HEK293 (cell line): ENCODE results near the gene MYH14.

Experiments
- BCL11B ChIP-seq: fragments of 450-650 bp; formaldehyde crosslinking; IDR thresholded peaks from 2 replicates; pipeline ENCODE4 v1.5.1; 2016; ENCODE audit warnings: low read depth, missing biosample characterization, missing genetic modification characterization
- BCL6B ChIP-seq: fragments of 450-650 bp; formaldehyde crosslinking; IDR thresholded peaks from 2 replicates; pipeline ENCODE4 v1.5.1; 2017; ENCODE audit warnings: missing biosample characterization, missing genetic modification characterization
- ELK4 ChIP-seq: IDR thresholded peaks from 2 replicates; pipeline ENCODE4 v1.6.1; 2011; ENCODE audit warnings: mild to moderate bottlenecking, low read depth, low read length, borderline replicate concordance
- KLF17 ChIP-seq: fragments of 450-650 bp; formaldehyde crosslinking; IDR thresholded peaks from 2 replicates; pipeline ENCODE4 v1.5.1; 2016; ENCODE audit warnings: missing biosample characterization, missing genetic modification characterization
- MZF1 ChIP-seq: fragments of 450-650 bp; formaldehyde crosslinking; IDR thresholded peaks from 2 replicates; pipeline ENCODE4 v1.5.1; 2017; ENCODE audit warnings: missing biosample characterization, missing genetic modification characterization, borderline replicate concordance
- TCF7L2 ChIP-seq: IDR thresholded peaks from 2 replicates; pipeline ENCODE4 v1.6.1; 2011; ENCODE audit warnings: low read depth, mild to moderate bottlenecking, inconsistent platforms, low read length, moderate library complexity, borderline replicate concordance
- ZBTB49 ChIP-seq: fragments of 450-650 bp; formaldehyde crosslinking; IDR thresholded peaks from 2 replicates; pipeline ENCODE4 v1.5.1; 2016; ENCODE audit warnings: missing biosample characterization, missing genetic modification characterization, low read depth
- ZBTB7A ChIP-seq: fragments of 450-650 bp; formaldehyde crosslinking; IDR thresholded peaks from 2 replicates; pipeline ENCODE4 v1.5.1; 2016; ENCODE audit warnings: low read depth, missing biosample characterization, missing genetic modification characterization
- ZFHX2 ChIP-seq: fragments of 450-650 bp; formaldehyde crosslinking; conservative IDR thresholded peaks from 2 replicates; pipeline ENCODE4 v1.5.1; 2016; ENCODE audit warnings: missing biosample characterization, missing genetic modification characterization
- ZNF2 ChIP-seq: fragments of 450-650 bp; formaldehyde crosslinking; IDR thresholded peaks from 2 replicates; pipeline ENCODE4 v1.5.1; 2016; ENCODE audit warnings: missing biosample characterization, missing genetic modification characterization
- ZNF214 ChIP-seq: fragments of 450-650 bp; formaldehyde crosslinking; IDR thresholded peaks from 2 replicates; pipeline ENCODE4 v1.5.1; 2017; ENCODE audit warnings: missing biosample characterization, mild to moderate bottlenecking, missing genetic modification characterization, borderline replicate concordance
- ZNF23 ChIP-seq: fragments of 450-650 bp; formaldehyde crosslinking; IDR thresholded peaks from 2 replicates; pipeline ENCODE4 v1.5.1; 2016; ENCODE audit warnings: missing biosample characterization, missing genetic modification characterization, borderline replicate concordance
- ZNF248 ChIP-seq: fragments of 450-650 bp; formaldehyde crosslinking; IDR thresholded peaks from 2 replicates; pipeline ENCODE4 v1.5.1; 2017; ENCODE audit warnings: missing biosample characterization, missing genetic modification characterization
- ZNF292 ChIP-seq: fragments of 450-650 bp; formaldehyde crosslinking; IDR thresholded peaks from 2 replicates; pipeline ENCODE4 v1.5.1; 2016; ENCODE audit warnings: low read depth, missing biosample characterization, missing genetic modification characterization, borderline replicate concordance
- ZNF37A ChIP-seq: fragments of 450-650 bp; IDR thresholded peaks from 2 replicates; pipeline ENCODE4 v1.5.1; 2018; ENCODE audit warnings: missing biosample characterization, missing genetic modification characterization
- ZNF48 ChIP-seq: fragments of 450-650 bp; formaldehyde crosslinking; IDR thresholded peaks from 2 replicates; pipeline ENCODE4 v1.5.1; 2016; ENCODE audit warnings: missing biosample characterization, missing genetic modification characterization
- ZNF510 ChIP-seq: fragments of 450-650 bp; formaldehyde crosslinking; IDR thresholded peaks from 2 replicates; pipeline ENCODE4 v1.5.1; 2018; ENCODE audit warnings: mild to moderate bottlenecking, missing genetic modification characterization, missing biosample characterization; ENCODE audit not compliant: insufficient replicate concordance
- ZNF513 ChIP-seq: fragments of 450-650 bp; IDR thresholded peaks from 2 replicates; pipeline ENCODE4 v1.5.1; 2018; ENCODE audit warnings: missing biosample characterization, missing genetic modification characterization
- ZNF514 ChIP-seq: fragments of 450-650 bp; formaldehyde crosslinking; IDR thresholded peaks from 2 replicates; pipeline ENCODE4 v1.5.1; 2016; ENCODE audit warnings: missing biosample characterization, missing genetic modification characterization
- ZNF521 ChIP-seq: fragments of 450-650 bp; formaldehyde crosslinking; IDR thresholded peaks from 2 replicates; pipeline ENCODE4 v1.5.1; 2017; ENCODE audit warnings: missing biosample characterization, mild to moderate bottlenecking, missing genetic modification characterization
- ZNF529 ChIP-seq: fragments of 450-650 bp; formaldehyde crosslinking; IDR thresholded peaks from 2 replicates; pipeline ENCODE4 v1.5.1; 2017; ENCODE audit warnings: missing genetic modification characterization, missing biosample characterization; ENCODE audit not compliant: insufficient replicate concordance
- ZNF548 ChIP-seq: fragments of 450-650 bp; formaldehyde crosslinking; IDR thresholded peaks from 2 replicates; pipeline ENCODE4 v1.5.1; 2016; ENCODE audit warnings: missing biosample characterization, missing genetic modification characterization
- ZNF660 ChIP-seq: fragments of 450-650 bp; IDR thresholded peaks from 2 replicates; pipeline ENCODE4 v1.5.1; 2018; ENCODE audit warnings: missing biosample characterization, mild to moderate bottlenecking, missing genetic modification characterization
- ZNF677 ChIP-seq: fragments of 450-650 bp; IDR thresholded peaks from 2 replicates; pipeline ENCODE4 v1.5.0; 2018; ENCODE audit warnings: missing biosample characterization, mild to moderate bottlenecking, missing genetic modification characterization, moderate library complexity
- ZNF792 ChIP-seq: fragments of 450-650 bp; formaldehyde crosslinking; IDR thresholded peaks from 2 replicates; pipeline ENCODE4 v1.5.1; 2016; ENCODE audit warnings: missing biosample characterization, missing genetic modification characterization
- ZNF837 ChIP-seq: fragments of 450-650 bp; formaldehyde crosslinking; IDR thresholded peaks from 2 replicates; pipeline ENCODE4 v1.5.1; 2016; ENCODE audit warnings: missing biosample characterization, missing genetic modification characterization
- ZNF843 ChIP-seq: fragments of 450-650 bp; formaldehyde crosslinking; IDR thresholded peaks from 2 replicates; pipeline ENCODE4 v1.5.1; 2016; ENCODE audit warnings: missing biosample characterization, missing genetic modification characterization
- TF ChIP-seq, protein P1 (sequence below): fragments of 450-650 bp; formaldehyde crosslinking; IDR thresholded peaks from 2 replicates; pipeline ENCODE4 v1.5.1; 2016; ENCODE audit warnings: missing biosample characterization, missing genetic modification characterization
- TF ChIP-seq, protein P2 (sequence below): fragments of 450-650 bp; formaldehyde crosslinking; IDR thresholded peaks from 2 replicates; pipeline ENCODE4 v1.5.1; 2017; ENCODE audit warnings: missing biosample characterization, missing genetic modification characterization

MYH14 gene

GRCh38 chr19:50333737-50334617, 130.6 kb downstream of the MYH14 start (continued):
- no peak for TF ChIP-seq ELK4
- TF ChIP-seq ZNF521, result no peak
- TF ChIP-seq ZNF837 (tag by site-specific recombination), result no peak
- TF ChIP-seq ZNF548 (tag by site-specific recombination), result peak; percentile 26; the same call in 1 of the 2 replicates
- no peak for TF ChIP-seq ZNF514 (tag by site-specific recombination)
- TF ChIP-seq ZNF292, result no peak
- TF ChIP-seq BCL6B (tag by site-specific recombination), result no peak
- TF ChIP-seq ZNF529, result no peak
- no peak for TF ChIP-seq ZNF510 (tag by site-specific recombination)
- no peak for TF ChIP-seq ZNF37A
- no peak; the same call in 1 of the 2 replicates for TF ChIP-seq ZNF660
- no peak; the same call in none of the 2 replicates for TF ChIP-seq ZNF843 (tag by site-specific recombination)
- no peak for TF ChIP-seq MZF1 (tag by site-specific recombination)
- TF ChIP-seq KLF17 (tag by site-specific recombination), result 0 out of 2 replicates have a peak, but pooled peaks have one; percentile 61
- peak; percentile 73; the same call in 1 of the 2 replicates for TF ChIP-seq ZNF792
- no peak for TF ChIP-seq ZBTB49 (tag by site-specific recombination)
- no peak for TF ChIP-seq ZNF248 (tag by site-specific recombination)
- no peak for TF ChIP-seq ZNF677 (tag by site-specific recombination)
- TF ChIP-seq, protein P1, sequence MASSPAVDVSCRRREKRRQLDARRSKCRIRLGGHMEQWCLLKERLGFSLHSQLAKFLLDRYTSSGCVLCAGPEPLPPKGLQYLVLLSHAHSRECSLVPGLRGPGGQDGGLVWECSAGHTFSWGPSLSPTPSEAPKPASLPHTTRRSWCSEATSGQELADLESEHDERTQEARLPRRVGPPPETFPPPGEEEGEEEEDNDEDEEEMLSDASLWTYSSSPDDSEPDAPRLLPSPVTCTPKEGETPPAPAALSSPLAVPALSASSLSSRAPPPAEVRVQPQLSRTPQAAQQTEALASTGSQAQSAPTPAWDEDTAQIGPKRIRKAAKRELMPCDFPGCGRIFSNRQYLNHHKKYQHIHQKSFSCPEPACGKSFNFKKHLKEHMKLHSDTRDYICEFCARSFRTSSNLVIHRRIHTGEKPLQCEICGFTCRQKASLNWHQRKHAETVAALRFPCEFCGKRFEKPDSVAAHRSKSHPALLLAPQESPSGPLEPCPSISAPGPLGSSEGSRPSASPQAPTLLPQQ (tag by site-specific recombination), result peak; percentile 87
- TF ChIP-seq ZBTB7A (tag by site-specific recombination), result no peak
- no peak for TF ChIP-seq ZNF214 (tag by site-specific recombination)
- no peak for TF ChIP-seq TCF7L2
- TF ChIP-seq ZNF23 (tag by site-specific recombination), result no peak
- TF ChIP-seq, protein P2, sequence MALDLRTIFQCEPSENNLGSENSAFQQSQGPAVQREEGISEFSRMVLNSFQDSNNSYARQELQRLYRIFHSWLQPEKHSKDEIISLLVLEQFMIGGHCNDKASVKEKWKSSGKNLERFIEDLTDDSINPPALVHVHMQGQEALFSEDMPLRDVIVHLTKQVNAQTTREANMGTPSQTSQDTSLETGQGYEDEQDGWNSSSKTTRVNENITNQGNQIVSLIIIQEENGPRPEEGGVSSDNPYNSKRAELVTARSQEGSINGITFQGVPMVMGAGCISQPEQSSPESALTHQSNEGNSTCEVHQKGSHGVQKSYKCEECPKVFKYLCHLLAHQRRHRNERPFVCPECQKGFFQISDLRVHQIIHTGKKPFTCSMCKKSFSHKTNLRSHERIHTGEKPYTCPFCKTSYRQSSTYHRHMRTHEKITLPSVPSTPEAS (tag by site-specific recombination), result 0 out of 2 replicates have a peak, but pooled peaks have one; percentile 9
- no peak for TF ChIP-seq ZNF48 (tag by site-specific recombination)
- TF ChIP-seq BCL11B (tag by site-specific recombination), result no peak
- TF ChIP-seq ZNF2 (tag by site-specific recombination), result no peak
- no peak for TF ChIP-seq ZNF513 (tag by site-specific recombination)
- no peak; the same call in 1 of the 2 replicates for TF ChIP-seq ZFHX2
